ENCODE results near the gene GDI1. TPM values are rescaled to one million over a fixed set of nuclear protein-coding genes. Genes with fewer than 3 reads are reported as not detected.

Gene GDI1
- polyA plus RNA-seq, 1 of the 3 experiments (the other 2 are of a cell fraction): 408 TPM

DNA sequence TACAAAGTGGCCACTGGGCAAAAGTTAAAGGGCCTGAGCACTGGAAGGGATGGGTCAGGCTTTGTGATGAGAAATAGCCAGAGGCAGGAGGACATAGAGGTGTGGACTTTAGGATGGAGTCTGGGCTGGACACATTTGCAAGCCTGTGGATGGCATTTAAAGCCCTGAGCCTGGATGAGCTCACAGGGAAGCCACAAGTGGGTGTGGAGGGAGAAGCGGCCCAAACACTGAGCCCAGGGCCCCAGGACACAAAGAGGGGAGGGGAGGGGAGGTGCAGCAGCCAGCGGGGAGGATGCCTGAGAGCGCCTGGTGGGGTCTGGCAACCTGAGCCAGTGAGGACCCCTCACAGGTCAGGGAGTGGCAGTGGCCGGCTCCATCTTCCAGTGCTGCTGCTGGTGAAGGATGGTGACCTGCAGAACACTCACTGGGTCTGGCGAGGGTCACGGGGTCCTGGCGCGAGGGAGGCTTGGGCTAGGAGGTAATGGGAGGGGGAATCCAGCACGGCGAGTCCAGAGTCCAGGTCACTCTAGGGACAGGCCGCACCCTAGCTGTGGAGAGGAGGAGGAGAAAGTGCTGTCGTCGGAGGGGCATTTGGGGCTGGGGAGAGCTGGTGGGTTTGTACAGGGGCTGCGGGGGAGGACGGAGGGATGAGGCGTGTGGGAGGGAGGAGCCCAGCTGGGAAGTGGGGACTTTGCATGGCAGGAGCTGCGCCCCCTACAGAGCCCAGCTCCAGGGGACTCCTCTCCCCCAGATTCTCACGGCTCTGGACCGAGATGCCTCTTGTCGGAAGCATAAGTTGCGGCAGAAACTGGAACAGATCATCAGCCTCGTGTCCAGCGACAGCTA is 35.1 kb downstream of the GDI1 start:
- H3K4me2 ChIP-seq: no peak overlapping the region
- H3F3A ChIP-seq (replicated peaks; ENCODE audit: insufficient read depth): peaks cover 7% of the 10 kb centered on the region
- H2AFZ ChIP-seq (ENCODE audit: low read depth): no peak overlapping the region
- 0 out of 2 replicates have a peak, but pooled peaks cover 8% of the 10 kb centered on the region for H4K20me1 ChIP-seq (ENCODE audit: insufficient read depth)
- 63% methylated on average over 16 of the region's 23 CpGs for WGBS (ENCODE audit: low lambda C conversion rate)
- no peaks in the 10 kb centered on the region for H3K9me2 ChIP-seq
- CTCF ChIA-PET: no interaction called here
- peaks cover 13% of the 10 kb centered on the region for H3K27me3 ChIP-seq (ENCODE audit: insufficient read depth)
- H3K36me3 ChIP-seq (replicated peaks in 1 of 2; ENCODE audit: control insufficient read depth in 1 of 2, insufficient read depth in 2 of 2, low read length in 1 of 2): peaks cover 0 to 10% of the 10 kb centered on the region in 2 experiments
- DNase-seq: no peak
- POLR2A ChIA-PET: no interaction called here
- H3K9ac ChIP-seq: no peak overlapping the region
- no peaks in the 10 kb centered on the region for H3K9me3 ChIP-seq
- no peak for TF ChIP-seq NFIC (IDR thresholded peaks at IDR 0.05; ENCODE audit: borderline replicate concordance)
- TF ChIP-seq RXRA (IDR thresholded peaks at IDR 0.05; ENCODE audit: borderline replicate concordance, low read depth): no peak
- no peak for TF ChIP-seq SIN3A (IDR thresholded peaks at IDR 0.05; ENCODE audit: borderline replicate concordance, low read depth, low read length)
- TF ChIP-seq NRF1 (IDR thresholded peaks at IDR 0.05; ENCODE audit: low read depth, low read length): no peak
- no peak for TF ChIP-seq JUND (IDR thresholded peaks at IDR 0.05)
- TF ChIP-seq MXI1 (IDR thresholded peaks at IDR 0.05; ENCODE audit: low read depth, low read length): no peak
- no peak for TF ChIP-seq ELF1 (IDR thresholded peaks at IDR 0.05)
- TF ChIP-seq FOXJ3 (CRISPR knock-in tag; IDR thresholded peaks at IDR 0.05): no peak
- H3K4me3 ChIP-seq (ENCODE audit: low read depth in 2 of 2, low read length in 1 of 2): no peak overlapping the region
- H3K4me1 ChIP-seq (ENCODE audit: control insufficient read depth in 1 of 2, insufficient read depth in 2 of 2, low read depth in 1 of 2, low read length in 1 of 2): no peaks in the 10 kb centered on the region
- no peak overlapping the region for H3K27ac ChIP-seq (ENCODE audit: low read depth in 2 of 2, low read length in 1 of 2)
- H3K79me2 ChIP-seq (ENCODE audit: insufficient read depth): no peaks in the 10 kb centered on the region

DNA sequence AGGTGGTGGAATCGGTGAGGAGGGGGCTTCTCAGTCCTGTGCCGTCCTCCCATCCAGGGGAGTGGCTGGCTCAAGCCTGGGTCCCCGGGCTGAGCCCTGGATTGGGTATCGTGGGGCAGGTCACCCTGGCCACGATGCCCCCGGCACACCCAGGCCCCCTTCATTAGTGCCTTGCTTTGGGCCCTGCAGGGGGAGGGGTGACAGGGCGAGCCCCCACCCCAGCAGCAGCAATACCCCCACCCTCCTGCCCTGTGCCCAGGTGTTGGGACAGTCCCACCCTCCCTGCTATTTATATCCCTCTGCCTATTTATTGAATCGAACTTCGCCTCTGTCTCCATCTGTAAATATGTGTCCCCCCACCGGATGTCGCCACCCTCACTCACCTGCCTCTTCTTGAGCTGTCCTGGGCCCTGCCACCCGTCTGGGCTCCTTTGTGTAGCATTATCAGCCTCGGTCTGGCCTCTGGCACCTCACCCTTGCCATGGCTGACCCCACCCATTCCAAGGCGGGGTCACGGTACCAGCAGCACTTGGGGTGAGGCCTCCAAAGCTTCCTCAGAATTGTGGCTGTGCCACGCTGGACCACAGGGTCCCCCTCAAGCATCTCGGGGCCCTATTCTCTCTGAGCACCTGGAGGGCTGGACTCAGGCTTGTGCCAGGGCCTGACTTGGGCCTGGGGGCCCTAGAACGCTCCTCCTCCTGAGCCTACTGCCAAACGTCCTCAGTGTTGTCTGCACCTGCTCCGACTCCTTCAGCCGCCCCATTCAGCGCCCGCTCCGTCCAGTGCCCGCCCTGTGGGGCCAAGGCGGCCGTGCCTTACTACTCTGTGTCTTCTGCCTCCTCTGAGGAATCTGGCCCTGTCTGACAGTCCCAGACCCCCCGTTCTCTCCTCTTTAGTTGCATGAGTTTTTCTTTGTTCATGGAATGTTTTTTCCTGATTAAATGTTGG is 36.0 kb downstream of the GDI1 start:
- CTCF ChIA-PET: interaction anchor here (1.2 kb wide), 1 partner anchor 13 kb away, joined by 3 read pairs; no protein-coding TSS in a partner anchor
- peaks cover 13% of the 10 kb centered on the region for H3K27me3 ChIP-seq (ENCODE audit: insufficient read depth)
- H3K4me3 ChIP-seq (ENCODE audit: low read depth in 2 of 2, low read length in 1 of 2): no peak overlapping the region
- H3K79me2 ChIP-seq (ENCODE audit: insufficient read depth): no peaks in the 10 kb centered on the region; the same call in 1 of the 2 replicates
- H2AFZ ChIP-seq (ENCODE audit: low read depth): no peak overlapping the region
- peaks cover 14% of the 10 kb centered on the region for H3F3A ChIP-seq (replicated peaks; ENCODE audit: insufficient read depth)
- no peak for DNase-seq
- POLR2A ChIA-PET: no interaction called here
- no peak overlapping the region for H3K4me2 ChIP-seq
- no peak overlapping the region for H3K27ac ChIP-seq (ENCODE audit: low read depth in 2 of 2, low read length in 1 of 2)
- H3K9me3 ChIP-seq: no peaks in the 10 kb centered on the region
- 67% methylated on average over 21 of the region's 28 CpGs for WGBS (ENCODE audit: low lambda C conversion rate)
- peaks cover 0 to 6% of the 10 kb centered on the region in 2 experiments for H3K36me3 ChIP-seq (replicated peaks in 1 of 2; ENCODE audit: control insufficient read depth in 1 of 2, insufficient read depth in 2 of 2, low read length in 1 of 2)
- no peaks in the 10 kb centered on the region for H3K9me2 ChIP-seq
- H3K9ac ChIP-seq: no peak overlapping the region
- H4K20me1 ChIP-seq (ENCODE audit: insufficient read depth): 0 out of 2 replicates have a peak, but pooled peaks cover 8% of the 10 kb centered on the region
- peaks cover 0 to 4% of the 10 kb centered on the region in 2 experiments; a peak in 1 of 4 replicates for H3K4me1 ChIP-seq (ENCODE audit: control insufficient read depth in 1 of 2, insufficient read depth in 2 of 2, low read depth in 1 of 2, low read length in 1 of 2)
- TF ChIP-seq NRF1 (IDR thresholded peaks at IDR 0.05; ENCODE audit: low read depth, low read length): no peak
- TF ChIP-seq, protein P1, sequence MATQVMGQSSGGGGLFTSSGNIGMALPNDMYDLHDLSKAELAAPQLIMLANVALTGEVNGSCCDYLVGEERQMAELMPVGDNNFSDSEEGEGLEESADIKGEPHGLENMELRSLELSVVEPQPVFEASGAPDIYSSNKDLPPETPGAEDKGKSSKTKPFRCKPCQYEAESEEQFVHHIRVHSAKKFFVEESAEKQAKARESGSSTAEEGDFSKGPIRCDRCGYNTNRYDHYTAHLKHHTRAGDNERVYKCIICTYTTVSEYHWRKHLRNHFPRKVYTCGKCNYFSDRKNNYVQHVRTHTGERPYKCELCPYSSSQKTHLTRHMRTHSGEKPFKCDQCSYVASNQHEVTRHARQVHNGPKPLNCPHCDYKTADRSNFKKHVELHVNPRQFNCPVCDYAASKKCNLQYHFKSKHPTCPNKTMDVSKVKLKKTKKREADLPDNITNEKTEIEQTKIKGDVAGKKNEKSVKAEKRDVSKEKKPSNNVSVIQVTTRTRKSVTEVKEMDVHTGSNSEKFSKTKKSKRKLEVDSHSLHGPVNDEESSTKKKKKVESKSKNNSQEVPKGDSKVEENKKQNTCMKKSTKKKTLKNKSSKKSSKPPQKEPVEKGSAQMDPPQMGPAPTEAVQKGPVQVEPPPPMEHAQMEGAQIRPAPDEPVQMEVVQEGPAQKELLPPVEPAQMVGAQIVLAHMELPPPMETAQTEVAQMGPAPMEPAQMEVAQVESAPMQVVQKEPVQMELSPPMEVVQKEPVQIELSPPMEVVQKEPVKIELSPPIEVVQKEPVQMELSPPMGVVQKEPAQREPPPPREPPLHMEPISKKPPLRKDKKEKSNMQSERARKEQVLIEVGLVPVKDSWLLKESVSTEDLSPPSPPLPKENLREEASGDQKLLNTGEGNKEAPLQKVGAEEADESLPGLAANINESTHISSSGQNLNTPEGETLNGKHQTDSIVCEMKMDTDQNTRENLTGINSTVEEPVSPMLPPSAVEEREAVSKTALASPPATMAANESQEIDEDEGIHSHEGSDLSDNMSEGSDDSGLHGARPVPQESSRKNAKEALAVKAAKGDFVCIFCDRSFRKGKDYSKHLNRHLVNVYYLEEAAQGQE (IDR thresholded peaks at IDR 0.05; ENCODE audit: low read depth, low read length): no peak
- TF ChIP-seq TEAD4 (IDR thresholded peaks at IDR 0.05; ENCODE audit: borderline replicate concordance, insufficient read depth): no peak
- no peak for TF ChIP-seq ELF1 (IDR thresholded peaks at IDR 0.05)
- no peak for TF ChIP-seq RXRA (IDR thresholded peaks at IDR 0.05; ENCODE audit: borderline replicate concordance, low read depth)
- no peak for TF ChIP-seq TCF12 (IDR thresholded peaks at IDR 0.05)
- TF ChIP-seq GABPA (IDR thresholded peaks at IDR 0.05; ENCODE audit: low read depth): no peak
- TF ChIP-seq FOXM1 (IDR thresholded peaks at IDR 0.05; ENCODE audit: low read depth): no peak
- no peak for TF ChIP-seq RAD21 (IDR thresholded peaks at IDR 0.05; ENCODE audit: low read length)
- no peak for TF ChIP-seq FOXJ3 (CRISPR knock-in tag; IDR thresholded peaks at IDR 0.05)
- no peak for TF ChIP-seq MEF2A (IDR thresholded peaks at IDR 0.05; ENCODE audit: borderline replicate concordance, low read depth)
- TF ChIP-seq, protein P2, sequence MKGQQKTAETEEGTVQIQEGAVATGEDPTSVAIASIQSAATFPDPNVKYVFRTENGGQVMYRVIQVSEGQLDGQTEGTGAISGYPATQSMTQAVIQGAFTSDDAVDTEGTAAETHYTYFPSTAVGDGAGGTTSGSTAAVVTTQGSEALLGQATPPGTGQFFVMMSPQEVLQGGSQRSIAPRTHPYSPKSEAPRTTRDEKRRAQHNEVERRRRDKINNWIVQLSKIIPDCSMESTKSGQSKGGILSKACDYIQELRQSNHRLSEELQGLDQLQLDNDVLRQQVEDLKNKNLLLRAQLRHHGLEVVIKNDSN (IDR thresholded peaks at IDR 0.05; ENCODE audit: borderline replicate concordance, low read depth): no peak
- TF ChIP-seq, protein P3, sequence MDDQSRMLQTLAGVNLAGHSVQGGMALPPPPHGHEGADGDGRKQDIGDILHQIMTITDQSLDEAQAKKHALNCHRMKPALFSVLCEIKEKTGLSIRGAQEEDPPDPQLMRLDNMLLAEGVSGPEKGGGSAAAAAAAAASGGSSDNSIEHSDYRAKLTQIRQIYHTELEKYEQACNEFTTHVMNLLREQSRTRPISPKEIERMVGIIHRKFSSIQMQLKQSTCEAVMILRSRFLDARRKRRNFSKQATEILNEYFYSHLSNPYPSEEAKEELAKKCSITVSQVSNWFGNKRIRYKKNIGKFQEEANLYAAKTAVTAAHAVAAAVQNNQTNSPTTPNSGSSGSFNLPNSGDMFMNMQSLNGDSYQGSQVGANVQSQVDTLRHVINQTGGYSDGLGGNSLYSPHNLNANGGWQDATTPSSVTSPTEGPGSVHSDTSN (IDR thresholded peaks at IDR 0.05): no peak
- no peak for TF ChIP-seq NFIC (IDR thresholded peaks at IDR 0.05; ENCODE audit: borderline replicate concordance)
- no peak for TF ChIP-seq SIN3A (IDR thresholded peaks at IDR 0.05; ENCODE audit: borderline replicate concordance, low read depth, low read length)
- TF ChIP-seq GATA2 (CRISPR knock-in tag; IDR thresholded peaks at IDR 0.05): no peak
- TF ChIP-seq RFX5 (IDR thresholded peaks at IDR 0.05; ENCODE audit: low read length): no peak
